PC-9 (cell line): ENCODE measurements around the gene KDM1A. TPM values are rescaled to one million over a fixed set of nuclear protein-coding genes. Genes with fewer than 3 reads are reported as not detected.

Experiments
- BruUV-seq: library from RNA; stranded (reverse); fragments of 400-500 nt; replicated peaks from 2 replicates; lab custom pipeline; 2021; lab: Mats Ljungman, UMichigan
- CTCF ChIA-PET: fragments of 300-600 bp; sonication (Branson Sonifier 250); formaldehyde crosslinking; loops from one replicate; lab custom pipeline; 2022; ENCODE audit warnings: antibody characterized with exemption; lab: Charles Lee
- POLR2A ChIA-PET: fragments of 300-600 bp; sonication (Branson Sonifier 250); formaldehyde crosslinking; loops from one replicate; lab custom pipeline; 2022; ENCODE audit warnings: antibody characterized with exemption; ENCODE audit not compliant: unreplicated experiment; lab: Charles Lee
- DNase-seq, 2 experiments: peaks; one replicate each; pipeline versions ENCODE4 v3.0.0 to v3.0.0-alpha.2; 2015 to 2022; ENCODE audit warnings: mixed read lengths in 1 of 2
- H2AFZ ChIP-seq: fragments of 200-600 bp; sonication (generic); 2 replicates; pipeline ENCODE4 v1.8.1; 2017; ENCODE audit warnings: antibody characterized with exemption
- H3F3A ChIP-seq: fragments of 200-600 bp; sonication (generic); 2 replicates; pipeline ENCODE4 v1.8.1; 2017; ENCODE audit warnings: antibody characterized with exemption, mild to moderate bottlenecking, low read depth; ENCODE audit not compliant: insufficient read depth
- H3K27ac ChIP-seq: fragments of 200-600 bp; sonication (generic); 2 replicates; pipeline ENCODE4 v1.6.1; 2016; ENCODE audit warnings: mixed run types
- H3K27me3 ChIP-seq: fragments of 200-600 bp; sonication (generic); 2 replicates; pipeline ENCODE4 v1.6.1; 2016; ENCODE audit warnings: low read depth, mixed run types; ENCODE audit not compliant: insufficient read depth
- H3K36me3 ChIP-seq: fragments of 200-600 bp; sonication (generic); 2 replicates; pipeline ENCODE4 v1.6.1; 2016; ENCODE audit warnings: low read depth, mixed run types
- H3K4me1 ChIP-seq: fragments of 200-600 bp; sonication (generic); replicated peaks from 2 replicates; pipeline ENCODE4 v1.6.1; 2016; ENCODE audit warnings: mixed run types; ENCODE audit not compliant: insufficient read depth
- H3K4me2 ChIP-seq: fragments of 200-600 bp; sonication (generic); 2 replicates; pipeline ENCODE4 v1.6.1; 2017; ENCODE audit warnings: mixed run types
- H3K4me3 ChIP-seq: fragments of 200-600 bp; sonication (generic); 2 replicates; pipeline ENCODE4 v1.6.1; 2016; ENCODE audit warnings: mixed run types
- H3K79me2 ChIP-seq: fragments of 200-600 bp; sonication (generic); 2 replicates; pipeline ENCODE4 v1.6.1; 2017; ENCODE audit warnings: low read depth, mixed run types
- H3K9me2 ChIP-seq: fragments of 200-600 bp; sonication (generic); 2 replicates; pipeline ENCODE4 v1.8.1; 2017; ENCODE audit warnings: mild to moderate bottlenecking; ENCODE audit not compliant: insufficient read depth
- H3K9me3 ChIP-seq: fragments of 200-600 bp; sonication (generic); 2 replicates; pipeline ENCODE4 v1.8.1; 2016; ENCODE audit warnings: low read depth; ENCODE audit not compliant: insufficient read depth
- H4K20me1 ChIP-seq: fragments of 200-600 bp; sonication (generic); 2 replicates; pipeline ENCODE4 v1.8.1; 2017; ENCODE audit not compliant: insufficient read depth
- EZH2 ChIP-seq: fragments of 200-600 bp; sonication (generic); IDR thresholded peaks from 2 replicates; pipeline ENCODE4 v1.8.0; 2017; ENCODE audit warnings: antibody characterized with exemption, low read depth
- intact Hi-C: fragments of 100-400 bp; cut with micrococcal nuclease; formaldehyde crosslinking; loops from one replicate; pipeline ENCODE4 v1.10.0; 2022; ENCODE audit not compliant: unreplicated experiment
- total RNA-seq: library from RNA; stranded (reverse); gene quantifications from 2 replicates; pipeline ENCODE4 v1.2.3, GENCODE V29; 2021
- TF ChIP-seq, protein P1 (sequence below): fragments of 200-600 bp; sonication (generic); conservative IDR thresholded peaks from 2 replicates; pipeline ENCODE4 v1.6.1; 2017; ENCODE audit warnings: mixed run types, antibody characterized with exemption, mild to moderate bottlenecking, moderate library complexity

Gene KDM1A
- total RNA-seq, 1 experiment from 2014 or later = 213 TPM

DNA sequence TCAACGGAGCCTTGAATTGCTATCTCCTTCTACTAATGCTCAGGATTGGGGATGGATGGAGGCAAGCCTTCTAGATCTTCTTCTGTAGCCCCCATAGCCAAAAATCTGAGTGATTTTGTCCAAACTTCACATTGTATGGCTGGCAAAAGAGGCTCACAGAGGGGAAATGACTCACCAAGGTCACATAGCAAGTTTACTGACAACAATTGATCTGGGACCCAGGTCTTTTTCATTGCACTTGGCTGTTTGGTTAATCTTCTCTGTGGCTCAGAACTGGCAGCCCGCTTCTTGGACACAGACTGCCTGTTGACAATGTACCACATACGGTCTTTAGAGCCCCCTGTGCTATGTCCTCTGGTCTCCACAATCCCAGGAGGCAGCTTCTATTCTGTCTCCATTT lies 43.6 kb upstream of the KDM1A start:
- TF ChIP-seq, protein P1, sequence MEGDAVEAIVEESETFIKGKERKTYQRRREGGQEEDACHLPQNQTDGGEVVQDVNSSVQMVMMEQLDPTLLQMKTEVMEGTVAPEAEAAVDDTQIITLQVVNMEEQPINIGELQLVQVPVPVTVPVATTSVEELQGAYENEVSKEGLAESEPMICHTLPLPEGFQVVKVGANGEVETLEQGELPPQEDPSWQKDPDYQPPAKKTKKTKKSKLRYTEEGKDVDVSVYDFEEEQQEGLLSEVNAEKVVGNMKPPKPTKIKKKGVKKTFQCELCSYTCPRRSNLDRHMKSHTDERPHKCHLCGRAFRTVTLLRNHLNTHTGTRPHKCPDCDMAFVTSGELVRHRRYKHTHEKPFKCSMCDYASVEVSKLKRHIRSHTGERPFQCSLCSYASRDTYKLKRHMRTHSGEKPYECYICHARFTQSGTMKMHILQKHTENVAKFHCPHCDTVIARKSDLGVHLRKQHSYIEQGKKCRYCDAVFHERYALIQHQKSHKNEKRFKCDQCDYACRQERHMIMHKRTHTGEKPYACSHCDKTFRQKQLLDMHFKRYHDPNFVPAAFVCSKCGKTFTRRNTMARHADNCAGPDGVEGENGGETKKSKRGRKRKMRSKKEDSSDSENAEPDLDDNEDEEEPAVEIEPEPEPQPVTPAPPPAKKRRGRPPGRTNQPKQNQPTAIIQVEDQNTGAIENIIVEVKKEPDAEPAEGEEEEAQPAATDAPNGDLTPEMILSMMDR = no peak
- TF ChIP-seq EZH2 = no peak
- peak overlapping the region; percentile 76; the same call in 1 of the 2 replicates for H2AFZ ChIP-seq
- H3K4me1 ChIP-seq = peaks cover 58% of the 10 kb centered on the region
- no peaks in the 10 kb centered on the region for H4K20me1 ChIP-seq
- H3K4me3 ChIP-seq = no peak overlapping the region
- no peaks in the 10 kb centered on the region for H3K9me2 ChIP-seq
- H3K4me2 ChIP-seq = peak overlapping the region; percentile 69
- intact Hi-C loops = loop anchor here (1.0 to 5.0 kb wide), 8 partner anchors 43 to 942 kb away; partner anchors contain the start of gene KDM1A
- H3F3A ChIP-seq = peaks cover 36% of the 10 kb centered on the region; the same call in 1 of the 2 replicates
- H3K27ac ChIP-seq = peak overlapping the region; percentile 37; the same call in 1 of the 2 replicates
- CTCF ChIA-PET = interaction anchor here (0.6 kb wide), 1 partner anchor 542 kb away, joined by 3 read pairs; no protein-coding TSS in a partner anchor
- DNase-seq = no peak
- H3K9me3 ChIP-seq = no peaks in the 10 kb centered on the region
- peaks cover 9% of the 10 kb centered on the region; the same call in 1 of the 2 replicates for H3K79me2 ChIP-seq
- POLR2A ChIA-PET = no interaction called here
- no TSS peak for BruUV-seq
- no peaks in the 10 kb centered on the region for H3K27me3 ChIP-seq
- H3K36me3 ChIP-seq = no peaks in the 10 kb centered on the region

DNA sequence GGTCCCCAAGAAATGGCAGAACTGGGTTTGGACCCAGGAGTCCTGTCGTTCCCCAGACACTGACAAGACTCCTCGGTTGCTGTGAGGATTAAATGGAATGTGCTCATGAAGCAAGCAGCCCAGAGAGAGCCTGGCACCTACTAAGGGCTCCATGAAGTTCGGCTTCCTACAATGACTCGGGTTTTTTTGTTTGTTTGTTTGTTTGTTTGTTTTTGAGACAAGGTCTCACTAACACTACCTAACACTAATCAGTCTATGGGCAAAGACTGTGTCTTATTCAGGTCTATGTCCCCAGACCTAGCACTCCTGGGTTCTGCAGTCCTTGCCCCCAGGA lies 43.2 kb upstream of the KDM1A start:
- ChIA-PET CTCF (no interaction called here), POLR2A (interaction anchor here (0.6 kb wide), 1 partner anchor 123 kb away, joined by 5 read pairs; no protein-coding TSS in a partner anchor)
- H3K27ac ChIP-seq = peak overlapping the region; percentile 37; the same call in 1 of the 2 replicates

DNA sequence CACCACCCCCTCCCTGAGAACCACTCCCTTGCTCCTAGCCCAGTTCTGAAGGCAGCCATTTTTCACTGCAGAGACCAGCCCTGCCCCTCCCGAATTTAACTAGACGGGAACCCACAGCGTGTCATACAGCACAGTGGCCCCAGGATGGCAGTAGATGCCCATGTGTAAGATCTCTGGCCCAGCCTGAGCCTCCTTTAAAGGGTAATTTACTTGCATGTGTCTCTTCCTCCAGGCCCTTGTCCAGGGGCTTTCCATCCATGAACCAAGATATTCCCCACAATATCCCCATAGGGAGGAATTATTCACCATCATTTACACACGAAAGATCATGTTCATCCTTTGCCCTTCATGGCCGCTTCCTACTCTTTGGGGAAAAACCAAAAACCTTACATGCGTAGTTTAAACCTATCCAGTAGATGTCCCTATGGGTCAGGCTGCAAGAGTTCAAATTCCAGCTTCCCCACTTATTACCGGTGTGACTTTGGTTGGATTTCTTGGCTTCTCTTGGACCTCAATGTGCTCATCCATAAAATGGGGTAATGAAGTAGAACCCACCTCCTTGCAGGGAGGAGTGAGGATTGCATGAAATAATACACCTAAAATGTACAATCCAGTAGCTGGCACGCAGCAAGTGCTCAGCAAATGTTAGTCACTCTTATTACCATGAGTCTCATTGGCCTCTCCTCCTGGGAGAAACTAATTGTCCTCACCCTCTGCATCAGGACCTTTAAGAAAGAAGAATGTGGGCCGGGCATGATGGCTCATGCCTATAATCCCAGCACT lies 42.6 kb upstream of the KDM1A start:
- H3K4me3 ChIP-seq = no peak overlapping the region
- intact Hi-C loops = loop anchor here (1.0 to 5.0 kb wide), 8 partner anchors 42 to 941 kb away; partner anchors contain the start of gene KDM1A
- peak overlapping the region; percentile 69 for H3K4me2 ChIP-seq
- H3K36me3 ChIP-seq = no peaks in the 10 kb centered on the region
- H3K9me3 ChIP-seq = no peaks in the 10 kb centered on the region
- H3F3A ChIP-seq = peaks cover 26% of the 10 kb centered on the region; the same call in 1 of the 2 replicates
- H3K27ac ChIP-seq = peak overlapping the region; percentile 37; the same call in 1 of the 2 replicates
- no peaks in the 10 kb centered on the region for H3K9me2 ChIP-seq
- TF ChIP-seq EZH2 = no peak
- TF ChIP-seq, protein P1 = peak; percentile 91
- peak; percentile 70 to 74 for DNase-seq
- BruUV-seq = no TSS peak
- peaks cover 9% of the 10 kb centered on the region; the same call in 1 of the 2 replicates for H3K79me2 ChIP-seq
- H2AFZ ChIP-seq = peak overlapping the region; percentile 76; the same call in 1 of the 2 replicates
- POLR2A ChIA-PET = interaction anchor here (0.6 kb wide), 1 partner anchor 123 kb away, joined by 5 read pairs; no protein-coding TSS in a partner anchor
- H3K4me1 ChIP-seq = peaks cover 49% of the 10 kb centered on the region
- CTCF ChIA-PET = interaction anchor here (0.5 to 0.6 kb wide), 4 partner anchors 71 to 339 kb away, joined by 3 to 4 read pairs (median 4); no protein-coding TSS in a partner anchor
- H3K27me3 ChIP-seq = no peaks in the 10 kb centered on the region
- H4K20me1 ChIP-seq = no peaks in the 10 kb centered on the region

More for the DNA sequence above, 43.2 kb upstream of the KDM1A start:
- H2AFZ ChIP-seq = peak overlapping the region; percentile 76; the same call in 1 of the 2 replicates
- no peak for DNase-seq
- H3K4me1 ChIP-seq = peaks cover 55% of the 10 kb centered on the region
- no peaks in the 10 kb centered on the region for H3K36me3 ChIP-seq
- H4K20me1 ChIP-seq = no peaks in the 10 kb centered on the region
- BruUV-seq = no TSS peak
- intact Hi-C loops = loop anchor here (1.0 to 5.0 kb wide), 8 partner anchors 43 to 941 kb away; partner anchors contain the start of gene KDM1A
- H3F3A ChIP-seq = peaks cover 32% of the 10 kb centered on the region; the same call in 1 of the 2 replicates
- no peaks in the 10 kb centered on the region for H3K9me3 ChIP-seq
- TF ChIP-seq EZH2 = no peak
- TF ChIP-seq, protein P1 = no peak
- no peaks in the 10 kb centered on the region for H3K27me3 ChIP-seq
- no peak overlapping the region for H3K4me3 ChIP-seq
- H3K9me2 ChIP-seq = no peaks in the 10 kb centered on the region
- peaks cover 9% of the 10 kb centered on the region; the same call in 1 of the 2 replicates for H3K79me2 ChIP-seq
- peak overlapping the region; percentile 69 for H3K4me2 ChIP-seq
